Measurements from ENCODE around the gene CORIN. TPM values are rescaled to one million over a fixed set of nuclear protein-coding genes. Genes with fewer than 3 reads are reported as not detected.
A peak's percentile ranks its signal among the peaks of the same experiment; 100 is the strongest.

Gene CORIN
- total and polyA plus RNA-seq, 9 donors, result 0.20 to 7.9 (median 0.80) TPM; not detected in 1

DNA sequence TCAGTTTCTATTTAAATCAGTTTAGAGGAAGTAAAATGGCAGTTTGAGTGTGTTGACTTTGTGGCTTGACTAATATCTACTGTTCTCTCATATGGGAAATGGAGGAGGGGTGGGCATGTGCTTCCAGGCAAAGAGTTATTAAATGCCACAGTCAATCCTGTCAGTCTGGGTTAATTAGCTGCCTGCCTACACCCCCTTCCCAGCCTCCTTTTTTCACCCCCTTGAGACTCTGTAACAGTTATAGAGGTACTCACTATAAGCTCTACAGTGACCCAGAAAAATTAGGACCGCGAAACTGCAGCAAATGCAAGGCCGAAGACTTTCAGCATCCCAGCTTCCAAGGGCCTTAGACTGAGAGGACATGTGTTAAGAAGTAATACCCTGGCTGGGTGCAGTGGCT lies 165.2 kb downstream of the CORIN start:
- Histone ChIP-seq H3K9me3 (no peaks in the 10 kb centered on the region), H3K27me3 (no peaks in the 10 kb centered on the region), H3K36me3 (no peaks in the 10 kb centered on the region), H3K27ac (no peak overlapping the region), H3K4me3 (no peak overlapping the region), H3K4me1 (ENCODE audit: insufficient read depth) (no peaks in the 10 kb centered on the region)
- TF ChIP-seq, protein P1, sequence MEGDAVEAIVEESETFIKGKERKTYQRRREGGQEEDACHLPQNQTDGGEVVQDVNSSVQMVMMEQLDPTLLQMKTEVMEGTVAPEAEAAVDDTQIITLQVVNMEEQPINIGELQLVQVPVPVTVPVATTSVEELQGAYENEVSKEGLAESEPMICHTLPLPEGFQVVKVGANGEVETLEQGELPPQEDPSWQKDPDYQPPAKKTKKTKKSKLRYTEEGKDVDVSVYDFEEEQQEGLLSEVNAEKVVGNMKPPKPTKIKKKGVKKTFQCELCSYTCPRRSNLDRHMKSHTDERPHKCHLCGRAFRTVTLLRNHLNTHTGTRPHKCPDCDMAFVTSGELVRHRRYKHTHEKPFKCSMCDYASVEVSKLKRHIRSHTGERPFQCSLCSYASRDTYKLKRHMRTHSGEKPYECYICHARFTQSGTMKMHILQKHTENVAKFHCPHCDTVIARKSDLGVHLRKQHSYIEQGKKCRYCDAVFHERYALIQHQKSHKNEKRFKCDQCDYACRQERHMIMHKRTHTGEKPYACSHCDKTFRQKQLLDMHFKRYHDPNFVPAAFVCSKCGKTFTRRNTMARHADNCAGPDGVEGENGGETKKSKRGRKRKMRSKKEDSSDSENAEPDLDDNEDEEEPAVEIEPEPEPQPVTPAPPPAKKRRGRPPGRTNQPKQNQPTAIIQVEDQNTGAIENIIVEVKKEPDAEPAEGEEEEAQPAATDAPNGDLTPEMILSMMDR (IDR thresholded peaks at IDR 0.05), result no peak
- no peak for TF ChIP-seq POLR2A (IDR thresholded peaks at IDR 0.05)
- no peak for TF ChIP-seq EP300 (IDR thresholded peaks at IDR 0.05)
- intact Hi-C loops (cut with DNase I), result no loop called here
- DNase-seq, result no peak
- WGBS, 3 donors, result 79 to 100% (median 98%) methylated on average over 3 of the region's 3 CpGs

DNA sequence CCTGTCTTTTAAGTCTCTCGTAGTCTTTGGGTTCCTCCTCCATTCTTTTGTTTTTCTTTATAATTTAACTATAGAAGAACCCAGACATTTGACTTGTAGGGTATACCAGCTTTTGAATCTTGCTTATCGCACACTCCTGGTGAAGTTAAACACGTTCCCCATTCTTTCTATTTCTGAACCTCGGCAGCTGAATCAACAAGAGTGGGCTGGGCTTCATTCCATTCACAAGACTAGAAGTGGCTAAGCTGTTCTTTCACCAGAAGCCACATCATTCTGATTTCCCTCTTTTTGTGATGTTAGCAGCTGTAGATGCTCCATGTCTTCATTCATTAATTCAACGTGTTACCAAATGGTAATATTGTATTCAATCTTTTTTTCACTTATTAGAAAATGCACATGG lies 167.9 kb downstream of the CORIN start:
- Histone ChIP-seq H3K36me3 (no peaks in the 10 kb centered on the region), H3K27ac (no peak overlapping the region), H3K4me1 (ENCODE audit: insufficient read depth) (no peaks in the 10 kb centered on the region), H3K27me3 (no peaks in the 10 kb centered on the region), H3K9me3 (no peaks in the 10 kb centered on the region), H3K4me3 (no peak overlapping the region)
- TF ChIP-seq EP300 (IDR thresholded peaks at IDR 0.05) (no peak), POLR2A (IDR thresholded peaks at IDR 0.05) (no peak)
- TF ChIP-seq, protein P1 (IDR thresholded peaks at IDR 0.05), result no peak
- WGBS, 3 donors, result 44 to 50% (median 48%) methylated on average over 5 of the region's 5 CpGs
- intact Hi-C loops (cut with DNase I), result loop anchor here in 1 of 4 donors (10.0 kb wide), 1 partner anchor 265 kb away; no protein-coding TSS in a partner anchor
- DNase-seq, result no peak

DNA sequence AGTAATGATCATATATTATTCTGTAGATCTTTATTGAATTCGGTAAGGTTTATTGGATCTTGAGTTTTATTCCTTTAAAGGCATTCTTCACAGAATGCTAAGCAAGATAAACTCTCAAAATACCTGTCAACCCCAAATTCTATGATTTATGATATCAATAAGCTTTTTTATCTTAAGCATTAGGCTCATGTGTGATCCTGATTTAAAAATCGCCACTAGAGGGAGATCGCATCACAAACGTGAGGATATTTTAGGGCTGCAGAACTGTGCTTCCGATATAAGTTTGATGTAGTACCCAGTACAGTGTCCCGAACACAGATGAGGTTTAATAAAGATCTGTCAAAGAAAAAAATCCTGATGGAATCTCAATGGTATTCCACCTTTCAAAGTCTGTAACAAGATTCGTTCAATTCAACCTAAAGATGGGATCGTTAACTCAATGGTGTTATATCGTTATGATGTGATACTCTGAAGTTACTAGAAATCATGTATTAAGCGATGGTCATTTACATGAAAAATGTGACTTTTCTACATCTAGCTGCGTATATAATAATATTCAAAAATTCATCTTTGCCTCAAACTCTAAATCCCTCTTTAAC lies 169.0 kb downstream of the CORIN start:
- no peak for DNase-seq
- no peak overlapping the region for H3K27ac ChIP-seq
- intact Hi-C loops (cut with DNase I), result loop anchor here in 1 of 4 donors (10.0 kb wide), 1 partner anchor 266 kb away; no protein-coding TSS in a partner anchor
- WGBS, 3 donors, result 26 to 30% (median 26%) methylated on average over 11 of the region's 11 CpGs
- H3K9me3 ChIP-seq, result no peaks in the 10 kb centered on the region
- no peaks in the 10 kb centered on the region for H3K27me3 ChIP-seq
- no peak overlapping the region for H3K4me3 ChIP-seq
- TF ChIP-seq EP300 (IDR thresholded peaks at IDR 0.05) (no peak), POLR2A (IDR thresholded peaks at IDR 0.05) (no peak)
- TF ChIP-seq, protein P1 (IDR thresholded peaks at IDR 0.05), result peak in 2 of 3 donors; percentile 22 to 27
- H3K36me3 ChIP-seq, result no peaks in the 10 kb centered on the region
- H3K4me1 ChIP-seq (ENCODE audit: insufficient read depth), result no peaks in the 10 kb centered on the region

DNA sequence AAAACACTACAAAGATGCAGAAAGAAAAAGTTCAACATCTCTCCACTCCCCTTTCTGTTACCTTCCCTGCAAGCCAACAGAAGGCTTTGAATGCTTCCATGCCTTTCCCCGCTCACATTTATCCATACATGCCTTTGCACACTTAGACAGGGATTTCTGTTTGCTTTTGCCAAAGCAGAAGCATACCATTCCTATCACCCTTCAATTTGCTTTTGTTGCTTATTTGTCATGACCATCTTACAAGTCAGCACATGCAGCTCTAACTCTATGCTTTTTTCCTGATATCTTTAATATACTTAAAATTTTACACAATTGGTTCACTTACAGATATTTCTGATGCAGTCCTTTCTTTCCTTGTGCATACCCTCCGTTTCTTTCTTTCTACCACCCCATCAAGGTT lies 169.6 kb downstream of the CORIN start:
- intact Hi-C loops (cut with DNase I), result loop anchor here in 1 of 4 donors (10.0 kb wide), 1 partner anchor 267 kb away; no protein-coding TSS in a partner anchor
- TF ChIP-seq, protein P1 (IDR thresholded peaks at IDR 0.05), result no peak
- TF ChIP-seq POLR2A (IDR thresholded peaks at IDR 0.05), result no peak
- TF ChIP-seq EP300 (IDR thresholded peaks at IDR 0.05), result no peak
- Histone ChIP-seq H3K9me3 (no peaks in the 10 kb centered on the region), H3K4me1 (ENCODE audit: insufficient read depth) (no peaks in the 10 kb centered on the region), H3K27ac (no peak overlapping the region), H3K36me3 (no peaks in the 10 kb centered on the region), H3K4me3 (no peak overlapping the region), H3K27me3 (no peaks in the 10 kb centered on the region)
- 72 to 87% (median 78%) methylated on average over 2 of the region's 2 CpGs for WGBS, 3 donors
- no peak for DNase-seq
